Vagina (tissue), 2 donors: ENCODE results near the gene RFX1. TPM values are rescaled to one million over a fixed set of nuclear protein-coding genes. Genes with fewer than 3 reads are reported as not detected.

Experiments
- DNase-seq, 2 donors: peaks; one replicate each; pipeline ENCODE4 v3.0.0-alpha.2; 2017; ENCODE audit errors: extremely low spot score in 2 of 2
- H3K27ac ChIP-seq: fragments of 200-600 bp; sonication (generic); one replicate; pipeline ENCODE4 v1.5.1; 2019
- H3K27me3 ChIP-seq: fragments of 200-600 bp; sonication (generic); one replicate; pipeline ENCODE4 v1.5.1; 2019
- H3K36me3 ChIP-seq, 2 donors: fragments of 200-600 bp; sonication (generic); one replicate each; pipeline ENCODE4 v1.5.1; 2017 to 2019
- H3K4me1 ChIP-seq: fragments of 200-600 bp; sonication (generic); one replicate; pipeline ENCODE4 v1.5.1; 2019
- H3K4me3 ChIP-seq, 2 donors: fragments of 200-600 bp; sonication (generic); 1 replicate in 1 of 2; 2 replicates in 1 of 2; pipeline ENCODE4 v1.5.1; 2016 to 2019
- H3K9me3 ChIP-seq: fragments of 200-600 bp; sonication (generic); one replicate; pipeline ENCODE4 v1.5.1; 2019
- POLR2A ChIP-seq, 2 donors: fragments of 450-650 bp; IDR thresholded peaks; one replicate each; pipeline ENCODE4 v1.6.1; 2017; ENCODE audit warnings: antibody characterized with exemption in 2 of 2, mild to moderate bottlenecking in 2 of 2, moderate library complexity in 2 of 2
- POLR2AphosphoS5 ChIP-seq, 2 donors: sonication (generic); formaldehyde crosslinking; IDR thresholded peaks; one replicate each; pipeline ENCODE4 v1.9.0; 2017; ENCODE audit warnings: antibody characterized with exemption in 2 of 2, mild to moderate bottlenecking in 2 of 2, low read depth in 1 of 2; ENCODE audit not compliant: insufficient read depth in 1 of 2
- intact Hi-C: fragments of 100-400 bp; cut with DNase I; formaldehyde crosslinking; loops from one replicate; pipeline ENCODE4 v1.15.1; 2023
- total RNA-seq: library from RNA; depleted of rRNA; stranded (reverse); fragments of >200 nt; gene quantifications from one replicate; pipeline ENCODE4 v1.2.3, GENCODE V29; 2016
- TF ChIP-seq, protein P1 (sequence below), 3 experiments: fragments of 450-650 bp in 2 of 3; fragments of 200-600 bp in 1 of 3; sonication (generic) in 1 of 3; IDR thresholded peaks; one replicate each; pipeline ENCODE4 v1.5.1; 2017 to 2019; ENCODE audit warnings: antibody characterized with exemption in 3 of 3, mild to moderate bottlenecking in 2 of 3, moderate library complexity in 2 of 3

The RFX1 gene
- total RNA-seq, 1 donor from 2014 or later, result 9.6 TPM

DNA sequence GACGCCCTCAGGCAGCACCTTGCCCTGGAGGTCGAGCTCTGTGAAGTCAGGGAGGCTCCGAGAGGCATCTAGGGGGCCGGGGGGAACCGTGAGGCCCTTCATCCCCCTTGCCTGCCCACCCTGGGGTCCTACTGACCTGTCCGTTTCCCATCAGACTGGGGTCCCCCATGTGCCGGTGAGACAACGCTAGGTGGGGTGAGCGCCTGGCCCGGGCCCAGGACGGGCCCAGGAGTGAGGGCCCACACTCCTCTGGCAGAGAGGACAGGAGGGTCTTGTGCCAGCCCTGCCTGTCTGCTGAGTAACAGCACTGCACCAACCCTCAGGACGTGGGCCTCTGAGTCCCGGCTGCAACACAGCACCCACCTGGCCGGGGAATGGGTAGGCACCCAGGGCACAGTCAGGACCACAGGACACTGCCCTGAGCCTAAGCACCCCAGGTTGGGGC is 39.4 kb downstream of the RFX1 start:
- TF ChIP-seq, protein P1, sequence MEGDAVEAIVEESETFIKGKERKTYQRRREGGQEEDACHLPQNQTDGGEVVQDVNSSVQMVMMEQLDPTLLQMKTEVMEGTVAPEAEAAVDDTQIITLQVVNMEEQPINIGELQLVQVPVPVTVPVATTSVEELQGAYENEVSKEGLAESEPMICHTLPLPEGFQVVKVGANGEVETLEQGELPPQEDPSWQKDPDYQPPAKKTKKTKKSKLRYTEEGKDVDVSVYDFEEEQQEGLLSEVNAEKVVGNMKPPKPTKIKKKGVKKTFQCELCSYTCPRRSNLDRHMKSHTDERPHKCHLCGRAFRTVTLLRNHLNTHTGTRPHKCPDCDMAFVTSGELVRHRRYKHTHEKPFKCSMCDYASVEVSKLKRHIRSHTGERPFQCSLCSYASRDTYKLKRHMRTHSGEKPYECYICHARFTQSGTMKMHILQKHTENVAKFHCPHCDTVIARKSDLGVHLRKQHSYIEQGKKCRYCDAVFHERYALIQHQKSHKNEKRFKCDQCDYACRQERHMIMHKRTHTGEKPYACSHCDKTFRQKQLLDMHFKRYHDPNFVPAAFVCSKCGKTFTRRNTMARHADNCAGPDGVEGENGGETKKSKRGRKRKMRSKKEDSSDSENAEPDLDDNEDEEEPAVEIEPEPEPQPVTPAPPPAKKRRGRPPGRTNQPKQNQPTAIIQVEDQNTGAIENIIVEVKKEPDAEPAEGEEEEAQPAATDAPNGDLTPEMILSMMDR (IDR thresholded peaks at IDR 0.05), result no peak
- TF ChIP-seq POLR2AphosphoS5 (IDR thresholded peaks at IDR 0.05; ENCODE audit: insufficient read depth in 1 of 2, low read depth in 1 of 2) (no peak), POLR2A (IDR thresholded peaks at IDR 0.05) (no peak)
- DNase-seq, result no peak
- H3K4me3 ChIP-seq, result no peak overlapping the region

DNA sequence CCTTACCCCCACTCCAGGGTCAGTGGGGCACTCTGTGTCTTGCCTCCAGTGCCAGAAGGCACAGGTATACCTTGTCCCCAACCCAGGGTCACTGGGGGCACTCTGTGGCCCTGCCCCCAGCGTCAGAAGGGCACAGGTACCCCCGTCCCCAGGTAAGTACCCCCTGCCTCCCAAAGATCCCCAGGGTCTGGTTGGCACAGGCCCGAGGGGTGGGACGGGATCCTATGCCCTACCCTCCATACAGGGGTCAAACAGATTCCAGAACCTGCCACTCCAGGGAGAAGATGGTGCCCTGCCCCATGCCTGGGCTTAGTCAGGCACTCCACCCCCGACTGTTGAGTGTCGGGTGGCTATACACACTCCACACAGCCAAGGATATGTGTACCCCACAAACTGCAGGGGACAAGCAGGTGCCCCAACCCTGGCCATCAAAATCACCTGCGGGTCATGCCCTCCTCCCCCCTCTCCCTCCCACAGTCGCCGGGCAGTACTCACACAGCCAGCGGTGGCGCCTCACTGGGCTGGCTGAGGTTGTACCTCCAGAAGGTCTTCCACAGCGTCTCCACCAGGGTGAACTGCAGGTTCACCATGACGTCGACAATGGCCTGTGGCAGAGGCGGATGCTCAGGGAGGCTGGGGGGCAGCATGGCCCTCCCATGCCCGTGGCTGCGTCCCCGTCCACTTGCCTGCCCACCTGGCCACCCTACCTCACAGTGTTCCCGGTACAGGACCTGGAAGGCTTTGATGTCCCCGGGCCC is 40.0 kb downstream of the RFX1 start:
- no peak overlapping the region for H3K4me3 ChIP-seq
- H3K27ac ChIP-seq, result no peak overlapping the region
- intact Hi-C loops, result no loop called here
- H3K27me3 ChIP-seq, result no peaks in the 10 kb centered on the region
- no peaks in the 10 kb centered on the region for H3K9me3 ChIP-seq
- TF ChIP-seq, protein P1 (IDR thresholded peaks at IDR 0.05), result no peak
- TF ChIP-seq POLR2A (IDR thresholded peaks at IDR 0.05) (no peak), POLR2AphosphoS5 (IDR thresholded peaks at IDR 0.05; ENCODE audit: insufficient read depth in 1 of 2, low read depth in 1 of 2) (no peak)
- no peak for DNase-seq
- peaks cover 0 to 48% of the 10 kb centered on the region in 2 donors for H3K36me3 ChIP-seq
- H3K4me1 ChIP-seq, result peaks cover 5% of the 10 kb centered on the region

More for the DNA sequence above, 39.4 kb downstream of the RFX1 start:
- Histone ChIP-seq H3K36me3 (peaks cover 0 to 47% of the 10 kb centered on the region in 2 donors), H3K27ac (no peak overlapping the region), H3K9me3 (no peaks in the 10 kb centered on the region), H3K4me1 (peaks cover 5% of the 10 kb centered on the region), H3K27me3 (no peaks in the 10 kb centered on the region)
- intact Hi-C loops, result no loop called here

DNA sequence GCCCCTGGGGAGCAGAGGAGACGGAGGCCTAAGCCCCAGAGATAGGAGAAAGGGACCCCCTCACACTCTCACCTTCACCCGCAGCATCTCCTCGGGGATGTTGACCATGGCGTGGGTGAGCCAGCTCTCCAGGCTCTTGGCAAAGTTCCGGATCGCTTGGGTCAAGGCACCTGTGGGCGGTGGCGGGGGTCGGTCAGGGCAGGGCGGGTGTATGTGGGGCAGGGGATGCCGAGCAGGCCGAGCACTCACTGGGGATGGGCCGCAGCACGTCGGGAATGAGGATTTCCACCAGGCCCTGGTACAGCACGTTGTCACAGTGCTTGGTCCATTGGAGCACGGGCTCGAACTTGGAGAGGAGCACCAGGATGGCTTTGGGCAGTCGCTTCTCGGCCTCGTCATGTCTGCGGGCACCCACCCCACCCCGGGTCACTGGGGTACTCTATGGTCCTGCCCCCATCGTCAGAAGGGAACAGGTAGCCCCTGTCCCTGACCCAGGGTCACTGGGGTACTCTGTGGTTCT is 40.7 kb downstream of the RFX1 start:
- intact Hi-C loops, result no loop called here
- H3K36me3 ChIP-seq, result peaks cover 0 to 54% of the 10 kb centered on the region in 2 donors

DNA sequence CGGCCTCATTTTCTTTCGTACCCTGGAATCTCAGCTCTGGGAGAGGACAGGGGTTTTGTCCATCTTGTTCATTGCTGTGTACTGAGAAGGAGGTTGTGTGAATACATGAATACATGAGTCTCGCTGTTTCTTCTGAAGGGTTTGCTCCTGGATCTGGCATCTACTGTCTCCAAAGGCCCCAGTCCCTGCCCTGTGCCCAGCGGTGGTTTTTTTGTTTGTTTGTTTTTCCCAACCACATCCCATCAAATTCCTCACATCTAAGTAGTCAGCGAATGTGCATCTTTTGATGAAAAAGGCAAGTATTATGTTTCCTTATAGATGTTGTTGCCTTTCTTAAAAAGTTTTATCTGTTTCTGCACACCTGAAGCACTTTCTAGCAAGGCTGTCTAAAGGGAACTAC is 41.3 kb downstream of the RFX1 start:
- H3K27ac ChIP-seq, result no peak overlapping the region
- H3K36me3 ChIP-seq, result peaks cover 0 to 56% of the 10 kb centered on the region in 2 donors
- peaks cover 5% of the 10 kb centered on the region for H3K4me1 ChIP-seq
- H3K4me3 ChIP-seq, result no peak overlapping the region
- intact Hi-C loops, result no loop called here
- H3K9me3 ChIP-seq, result no peaks in the 10 kb centered on the region
- no peak for DNase-seq
- TF ChIP-seq, protein P1 (IDR thresholded peaks at IDR 0.05), result no peak
- TF ChIP-seq POLR2A (IDR thresholded peaks at IDR 0.05), result no peak
- TF ChIP-seq POLR2AphosphoS5 (IDR thresholded peaks at IDR 0.05; ENCODE audit: insufficient read depth in 1 of 2, low read depth in 1 of 2), result no peak
- no peaks in the 10 kb centered on the region for H3K27me3 ChIP-seq

More for the DNA sequence above, 40.7 kb downstream of the RFX1 start:
- no peak for TF ChIP-seq POLR2AphosphoS5 (IDR thresholded peaks at IDR 0.05; ENCODE audit: insufficient read depth in 1 of 2, low read depth in 1 of 2)
- TF ChIP-seq POLR2A (IDR thresholded peaks at IDR 0.05), result no peak
- TF ChIP-seq, protein P1 (IDR thresholded peaks at IDR 0.05), result no peak
- Histone ChIP-seq H3K4me3 (no peak overlapping the region), H3K9me3 (no peaks in the 10 kb centered on the region), H3K27ac (no peak overlapping the region), H3K4me1 (peaks cover 5% of the 10 kb centered on the region), H3K27me3 (no peaks in the 10 kb centered on the region)
- DNase-seq, result no peak

DNA sequence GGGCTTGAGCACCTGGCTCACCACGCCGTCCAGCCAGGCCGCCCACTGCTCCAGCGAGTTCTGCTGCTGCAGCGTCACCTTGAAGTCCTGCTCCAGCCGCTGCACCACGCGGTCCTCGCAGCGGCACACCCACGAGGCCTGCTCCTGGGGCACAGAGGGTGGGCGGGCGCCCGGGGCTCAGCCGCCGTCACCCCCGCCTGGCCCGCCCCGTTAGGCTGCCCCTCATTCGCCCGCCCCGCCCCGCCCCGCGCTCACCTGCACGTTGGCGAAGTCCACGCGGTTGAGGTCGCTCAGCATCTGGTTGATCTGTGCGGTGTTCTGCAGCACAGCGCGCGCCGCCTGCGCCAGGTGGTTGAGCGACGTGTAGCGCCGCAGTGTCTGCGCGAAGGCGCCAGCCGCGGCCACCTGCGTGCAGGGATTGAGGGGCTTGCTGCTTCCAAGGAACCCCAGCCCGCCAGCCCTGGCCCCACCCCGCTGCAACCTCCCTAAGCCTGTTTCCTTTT is 42.5 kb downstream of the RFX1 start:
- intact Hi-C loops, result no loop called here
- Histone ChIP-seq H3K27ac (peak overlapping the region; percentile 72), H3K9me3 (no peaks in the 10 kb centered on the region), H3K27me3 (no peaks in the 10 kb centered on the region), H3K36me3 (peaks cover 0 to 55% of the 10 kb centered on the region in 2 donors), H3K4me1 (peaks cover 5% of the 10 kb centered on the region), H3K4me3 (no peak overlapping the region)
- no peak for DNase-seq
- TF ChIP-seq POLR2A (IDR thresholded peaks at IDR 0.05), result no peak
- no peak for TF ChIP-seq POLR2AphosphoS5 (IDR thresholded peaks at IDR 0.05; ENCODE audit: insufficient read depth in 1 of 2, low read depth in 1 of 2)
- TF ChIP-seq, protein P1 (IDR thresholded peaks at IDR 0.05), result no peak
